HG02678 (cell line): ENCODE data around the gene SRI.
"Not testable (repeated sequence)": the region's sequence is repeated elsewhere in the genome, so short reads cannot be mapped to it uniquely, and the experiment has no call there.

Source experiments
- ATAC-seq: cut with Tn5 transposase; IDR thresholded peaks from one replicate; pipeline ENCODE4 v1.9.1; 2021; ENCODE audit warnings: mild to moderate bottlenecking, moderate library complexity; ENCODE audit not compliant: unreplicated experiment

SRI gene

GRCh38 chr7:88219781-88220747, at the start of gene SRI:
Gene SRI, minus strand, starts transcription at chr7:88220038. Its CDS starts 12 bp downstream, at chr7:88220026.
- peak; percentile 63 for ATAC-seq

GRCh38 chr7:88269586-88269985, 49.7 kb upstream of the SRI start:
- no peak for ATAC-seq

GRCh38 chr7:88268858-88269257, 49.0 kb upstream of the SRI start:
- no peak for ATAC-seq

- no peak for ATAC-seq
These were observed 48.2 kb upstream of the SRI start for GRCh38 chr7:88268051-88268450.

GRCh38 chr7:88267421-88267820, 47.6 kb upstream of the SRI start:
- no peak for ATAC-seq

- ATAC-seq: not testable (repeated sequence)
These were observed 45.1 kb upstream of the SRI start for GRCh38 chr7:88264987-88265386.

GRCh38 chr7:88262562-88262961, 42.7 kb upstream of the SRI start:
- no peak for ATAC-seq

GRCh38 chr7:88260719-88261118, 40.9 kb upstream of the SRI start:
- ATAC-seq: no peak

- ATAC-seq: no peak
These were observed 40.0 kb upstream of the SRI start for GRCh38 chr7:88259656-88260380.

GRCh38 chr7:88258296-88258695, 38.5 kb upstream of the SRI start:
- not testable (repeated sequence) for ATAC-seq

- ATAC-seq: no peak
These were observed 37.1 kb upstream of the SRI start for GRCh38 chr7:88256906-88257305.

- ATAC-seq: no peak
These were observed 35.0 kb upstream of the SRI start for GRCh38 chr7:88254721-88255424.

GRCh38 chr7:88253640-88254039, 33.8 kb upstream of the SRI start:
- ATAC-seq: no peak

- ATAC-seq: no peak
These were observed 24.4 kb upstream of the SRI start for GRCh38 chr7:88244258-88244657.

- ATAC-seq: peak; percentile 80
These were observed 23.6 kb upstream of the SRI start for GRCh38 chr7:88243345-88243909.

GRCh38 chr7:88239852-88240251, 20.0 kb upstream of the SRI start:
- ATAC-seq: no peak

GRCh38 chr7:88233828-88234227, 14.0 kb upstream of the SRI start:
- no peak for ATAC-seq

GRCh38 chr7:88230646-88231045, 10.8 kb upstream of the SRI start:
- no peak for ATAC-seq

- no peak for ATAC-seq
These were observed 9.6 kb upstream of the SRI start for GRCh38 chr7:88229302-88229995.

- no peak for ATAC-seq
These were observed 7.2 kb upstream of the SRI start for GRCh38 chr7:88226886-88227516.
